Measurements from ENCODE around the gene MAGED2.
"Not testable (repeated sequence)": the region's sequence is repeated elsewhere in the genome, so short reads cannot be mapped to it uniquely, and the experiment has no call there.

Gene MAGED2

GRCh38 chrX:54807524-54808108 lies at the start of gene MAGED2:
Gene MAGED2 (plus strand): TSS chrX:54807745. CDS start chrX:54809332, 1,587 bp downstream.
- peaks cover 3% of the 10 kb centered on the region for H3K4me1 ChIP-seq (ENCODE audit: control insufficient read depth, insufficient read depth, low read length)
- peaks cover 18% of the 10 kb centered on the region for H3K36me3 ChIP-seq (ENCODE audit: control insufficient read depth, insufficient read depth, low read length)
- peak within 1 kb of the TSS; percentile 76 for H3K4me3 ChIP-seq (ENCODE audit: low read depth, low read length)
- no peak within 1 kb of the TSS for H3K9ac ChIP-seq (ENCODE audit: low read depth, low read length)
- no peaks in the 10 kb centered on the region for H3K27me3 ChIP-seq (ENCODE audit: control insufficient read depth, insufficient read depth, low read length)
- H3K9me3 ChIP-seq (ENCODE audit: control insufficient read depth, insufficient read depth, low read length), result no peaks in the 10 kb centered on the region

- Histone ChIP-seq H3K36me3 (ENCODE audit: control insufficient read depth, insufficient read depth, low read length) (no peaks in the 10 kb centered on the region), H3K27me3 (ENCODE audit: control insufficient read depth, insufficient read depth, low read length) (no peaks in the 10 kb centered on the region), H3K9ac (ENCODE audit: low read depth, low read length) (no peak overlapping the region), H3K4me1 (ENCODE audit: control insufficient read depth, insufficient read depth, low read length) (no peaks in the 10 kb centered on the region), H3K9me3 (ENCODE audit: control insufficient read depth, insufficient read depth, low read length) (peaks cover 10% of the 10 kb centered on the region), H3K4me3 (ENCODE audit: low read depth, low read length) (no peak overlapping the region)
Measured at GRCh38 chrX:54758114-54759055, 49.2 kb upstream of the MAGED2 start.

GRCh38 chrX:54774391-54775094 lies 33.0 kb upstream of the MAGED2 start:
- H3K9me3 ChIP-seq (ENCODE audit: control insufficient read depth, insufficient read depth, low read length); H3K4me1 ChIP-seq (ENCODE audit: control insufficient read depth, insufficient read depth, low read length); H3K27me3 ChIP-seq (ENCODE audit: control insufficient read depth, insufficient read depth, low read length); H3K36me3 ChIP-seq (ENCODE audit: control insufficient read depth, insufficient read depth, low read length); H3K9ac ChIP-seq (ENCODE audit: low read depth, low read length); H3K4me3 ChIP-seq (ENCODE audit: low read depth, low read length): not testable (repeated sequence)

- peaks cover 4% of the 10 kb centered on the region for H3K4me1 ChIP-seq (ENCODE audit: control insufficient read depth, insufficient read depth, low read length)
- no peak overlapping the region for H3K4me3 ChIP-seq (ENCODE audit: low read depth, low read length)
- H3K9ac ChIP-seq (ENCODE audit: low read depth, low read length), result no peak overlapping the region
- H3K9me3 ChIP-seq (ENCODE audit: control insufficient read depth, insufficient read depth, low read length), result peaks cover 2% of the 10 kb centered on the region
- no peaks in the 10 kb centered on the region for H3K36me3 ChIP-seq (ENCODE audit: control insufficient read depth, insufficient read depth, low read length)
- no peaks in the 10 kb centered on the region for H3K27me3 ChIP-seq (ENCODE audit: control insufficient read depth, insufficient read depth, low read length)
Measured at GRCh38 chrX:54776061-54776460, 31.5 kb upstream of the MAGED2 start.

GRCh38 chrX:54776987-54777672 lies 30.4 kb upstream of the MAGED2 start:
- Histone ChIP-seq H3K4me3 (ENCODE audit: low read depth, low read length) (no peak overlapping the region), H3K36me3 (ENCODE audit: control insufficient read depth, insufficient read depth, low read length) (no peaks in the 10 kb centered on the region), H3K27me3 (ENCODE audit: control insufficient read depth, insufficient read depth, low read length) (no peaks in the 10 kb centered on the region), H3K9me3 (ENCODE audit: control insufficient read depth, insufficient read depth, low read length) (peaks cover 2% of the 10 kb centered on the region), H3K4me1 (ENCODE audit: control insufficient read depth, insufficient read depth, low read length) (peaks cover 4% of the 10 kb centered on the region), H3K9ac (ENCODE audit: low read depth, low read length) (no peak overlapping the region)

GRCh38 chrX:54785901-54786300 lies 21.6 kb upstream of the MAGED2 start:
- H3K9ac ChIP-seq (ENCODE audit: low read depth, low read length), result no peak overlapping the region
- H3K4me1 ChIP-seq (ENCODE audit: control insufficient read depth, insufficient read depth, low read length), result no peaks in the 10 kb centered on the region
- no peaks in the 10 kb centered on the region for H3K27me3 ChIP-seq (ENCODE audit: control insufficient read depth, insufficient read depth, low read length)
- no peaks in the 10 kb centered on the region for H3K36me3 ChIP-seq (ENCODE audit: control insufficient read depth, insufficient read depth, low read length)
- H3K4me3 ChIP-seq (ENCODE audit: low read depth, low read length), result no peak overlapping the region
- H3K9me3 ChIP-seq (ENCODE audit: control insufficient read depth, insufficient read depth, low read length), result no peaks in the 10 kb centered on the region

- Histone ChIP-seq H3K9ac (ENCODE audit: low read depth, low read length) (no peak overlapping the region), H3K4me1 (ENCODE audit: control insufficient read depth, insufficient read depth, low read length) (no peaks in the 10 kb centered on the region), H3K9me3 (ENCODE audit: control insufficient read depth, insufficient read depth, low read length) (no peaks in the 10 kb centered on the region), H3K4me3 (ENCODE audit: low read depth, low read length) (no peak overlapping the region), H3K36me3 (ENCODE audit: control insufficient read depth, insufficient read depth, low read length) (no peaks in the 10 kb centered on the region), H3K27me3 (ENCODE audit: control insufficient read depth, insufficient read depth, low read length) (no peaks in the 10 kb centered on the region)
Measured at GRCh38 chrX:54786967-54787366, 20.6 kb upstream of the MAGED2 start.

- H3K9ac ChIP-seq (ENCODE audit: low read depth, low read length), result no peak overlapping the region
- no peaks in the 10 kb centered on the region for H3K27me3 ChIP-seq (ENCODE audit: control insufficient read depth, insufficient read depth, low read length)
- H3K36me3 ChIP-seq (ENCODE audit: control insufficient read depth, insufficient read depth, low read length), result no peaks in the 10 kb centered on the region
- no peaks in the 10 kb centered on the region for H3K4me1 ChIP-seq (ENCODE audit: control insufficient read depth, insufficient read depth, low read length)
- no peak overlapping the region for H3K4me3 ChIP-seq (ENCODE audit: low read depth, low read length)
- no peaks in the 10 kb centered on the region for H3K9me3 ChIP-seq (ENCODE audit: control insufficient read depth, insufficient read depth, low read length)
Measured at GRCh38 chrX:54788446-54788845, 19.1 kb upstream of the MAGED2 start.

GRCh38 chrX:54789405-54789804 lies 18.1 kb upstream of the MAGED2 start:
- not testable (repeated sequence) for H3K36me3 ChIP-seq (ENCODE audit: control insufficient read depth, insufficient read depth, low read length)

GRCh38 chrX:54794028-54794427 lies 13.5 kb upstream of the MAGED2 start:
- Histone ChIP-seq H3K36me3 (ENCODE audit: control insufficient read depth, insufficient read depth, low read length) (no peaks in the 10 kb centered on the region), H3K9me3 (ENCODE audit: control insufficient read depth, insufficient read depth, low read length) (no peaks in the 10 kb centered on the region), H3K27me3 (ENCODE audit: control insufficient read depth, insufficient read depth, low read length) (no peaks in the 10 kb centered on the region), H3K4me3 (ENCODE audit: low read depth, low read length) (no peak overlapping the region), H3K9ac (ENCODE audit: low read depth, low read length) (no peak overlapping the region), H3K4me1 (ENCODE audit: control insufficient read depth, insufficient read depth, low read length) (no peaks in the 10 kb centered on the region)

More at GRCh38 chrX:54789405-54789804, 18.1 kb upstream of the MAGED2 start:
- H3K27me3 ChIP-seq (ENCODE audit: control insufficient read depth, insufficient read depth, low read length); H3K9me3 ChIP-seq (ENCODE audit: control insufficient read depth, insufficient read depth, low read length); H3K4me3 ChIP-seq (ENCODE audit: low read depth, low read length); H3K4me1 ChIP-seq (ENCODE audit: control insufficient read depth, insufficient read depth, low read length); H3K9ac ChIP-seq (ENCODE audit: low read depth, low read length): not testable (repeated sequence)

GRCh38 chrX:54794795-54795194 lies 12.8 kb upstream of the MAGED2 start:
- H3K9ac ChIP-seq (ENCODE audit: low read depth, low read length), result no peak overlapping the region
- H3K4me3 ChIP-seq (ENCODE audit: low read depth, low read length), result no peak overlapping the region
- no peaks in the 10 kb centered on the region for H3K4me1 ChIP-seq (ENCODE audit: control insufficient read depth, insufficient read depth, low read length)
- no peaks in the 10 kb centered on the region for H3K27me3 ChIP-seq (ENCODE audit: control insufficient read depth, insufficient read depth, low read length)
- no peaks in the 10 kb centered on the region for H3K36me3 ChIP-seq (ENCODE audit: control insufficient read depth, insufficient read depth, low read length)
- H3K9me3 ChIP-seq (ENCODE audit: control insufficient read depth, insufficient read depth, low read length), result no peaks in the 10 kb centered on the region

All from iPS-15b (cell line).